IMR-90 (cell line): ENCODE data around the gene FASLG. TPM values are rescaled to one million over a fixed set of nuclear protein-coding genes. Genes with fewer than 3 reads are reported as not detected.

ENCODE experiments used
- ATAC-seq: fragments of 200-7000 bp; cut with Tn5 transposase; 2 replicates; pipeline ENCODE4 v1.9.1; 2020; ENCODE audit warnings: low read depth, mild to moderate bottlenecking, moderate library complexity
- BruUV-seq: library from RNA; stranded (reverse); fragments of 400-500 nt; replicated peaks from 2 replicates; lab custom pipeline; 2021; lab: Mats Ljungman, UMichigan
- CTCF ChIA-PET: fragments of 300-600 bp; formaldehyde crosslinking; extraction: SDS; loops from one replicate; lab custom pipeline; 2021; ENCODE audit warnings: antibody characterized with exemption; lab: Yijun Ruan, JAX
- POLR2A ChIA-PET: fragments of 300-600 bp; sonication (Branson Sonifier 250); formaldehyde crosslinking; loops from one replicate; lab custom pipeline; 2022; ENCODE audit warnings: antibody characterized with exemption; ENCODE audit not compliant: unreplicated experiment; lab: Charles Lee
- DNase-seq: peaks from one replicate; pipeline ENCODE4 v3.0.0; 2013
- H2AFZ ChIP-seq: replicated peaks from 2 replicates; pipeline ENCODE3; 2013; ENCODE audit warnings: low read length, mild to moderate bottlenecking; ENCODE audit not compliant: poor library complexity
- H2AK5ac ChIP-seq: 2 replicates; pipeline ENCODE4 v1.6.1; 2013; ENCODE audit warnings: low read depth, low read length, inconsistent platforms
- H2AK9ac ChIP-seq: replicated peaks from 2 replicates; pipeline ENCODE3; 2013; ENCODE audit warnings: mild to moderate bottlenecking, low read depth, low read length, moderate library complexity; ENCODE audit not compliant: poor library complexity
- H2BK120ac ChIP-seq: 2 replicates; pipeline ENCODE4 v1.6.1; 2013; ENCODE audit warnings: low read depth, low read length, inconsistent platforms
- H2BK15ac ChIP-seq: 3 replicates; pipeline ENCODE4 v1.6.1; 2013; ENCODE audit warnings: low read depth, low read length, inconsistent platforms
- H2BK20ac ChIP-seq: 2 replicates; pipeline ENCODE4 v1.6.1; 2013; ENCODE audit warnings: low read depth, mild to moderate bottlenecking, inconsistent platforms, low read length, moderate library complexity
- H2BK5ac ChIP-seq: 2 replicates; pipeline ENCODE4 v1.6.1; 2013; ENCODE audit warnings: mild to moderate bottlenecking, low read depth, low read length, inconsistent platforms; ENCODE audit not compliant: poor library complexity, severe bottlenecking
- H3K14ac ChIP-seq: replicated peaks from 2 replicates; pipeline ENCODE4 v1.6.1; 2013; ENCODE audit warnings: low read depth, low read length, inconsistent platforms
- H3K18ac ChIP-seq: 2 replicates; pipeline ENCODE4 v1.6.1; 2013; ENCODE audit warnings: low read depth, low read length, control low read depth
- H3K23ac ChIP-seq: 2 replicates; pipeline ENCODE4 v1.6.1; 2013; ENCODE audit warnings: low read depth, low read length, inconsistent platforms
- H3K27ac ChIP-seq: 2 replicates; pipeline ENCODE4 v1.5.1; 2013; ENCODE audit warnings: mild to moderate bottlenecking, control low read depth, low read length; ENCODE audit not compliant: insufficient read depth
- H3K27me3 ChIP-seq: 2 replicates; pipeline ENCODE4 v1.6.1; 2013; ENCODE audit warnings: low read length; ENCODE audit not compliant: control insufficient read depth, insufficient read depth
- H3K36me3 ChIP-seq: 2 replicates; pipeline ENCODE4 v1.6.1; 2013; ENCODE audit warnings: low read length, mixed read lengths; ENCODE audit not compliant: control insufficient read depth, insufficient read depth
- H3K4ac ChIP-seq: 2 replicates; pipeline ENCODE4 v1.6.1; 2013; ENCODE audit warnings: low read depth, low read length, inconsistent platforms
- H3K4me1 ChIP-seq: 2 replicates; pipeline ENCODE4 v1.6.1; 2013; ENCODE audit warnings: low read length, mixed read lengths; ENCODE audit not compliant: control insufficient read depth, insufficient read depth
- H3K4me2 ChIP-seq: 2 replicates; pipeline ENCODE4 v1.6.1; 2013; ENCODE audit warnings: low read depth, mild to moderate bottlenecking, control low read depth, low read length, moderate library complexity
- H3K4me3 ChIP-seq: 2 replicates; pipeline ENCODE4 v1.5.1; 2013; ENCODE audit warnings: low read depth, mild to moderate bottlenecking, control low read depth, low read length, moderate library complexity; ENCODE audit not compliant: insufficient read depth
- H3K56ac ChIP-seq: 2 replicates; pipeline ENCODE4 v1.6.1; 2013; ENCODE audit warnings: low read length, inconsistent platforms; ENCODE audit not compliant: insufficient read depth; ENCODE audit errors: extremely low read depth
- H3K79me1 ChIP-seq, 2 experiments: 2 replicates each; pipeline ENCODE4 v1.6.1; 2013; ENCODE audit warnings: low read length in 2 of 2, inconsistent platforms in 1 of 2, low read depth in 1 of 2
- H3K9ac ChIP-seq: 2 replicates; pipeline ENCODE4 v1.6.1; 2013; ENCODE audit warnings: low read depth, low read length, control low read depth
- H3K9me1 ChIP-seq: 2 replicates; pipeline ENCODE4 v1.6.1; 2013; ENCODE audit warnings: low read length, inconsistent platforms; ENCODE audit not compliant: insufficient read depth
- H3K9me3 ChIP-seq: 2 replicates; pipeline ENCODE4 v1.6.1; 2013; ENCODE audit warnings: low read length; ENCODE audit not compliant: control insufficient read depth, insufficient read depth
- H4K20me1 ChIP-seq: 2 replicates; pipeline ENCODE4 v1.6.1; 2013; ENCODE audit warnings: low read length, inconsistent platforms; ENCODE audit not compliant: insufficient read depth
- H4K5ac ChIP-seq: 2 replicates; pipeline ENCODE4 v1.6.1; 2013; ENCODE audit warnings: mild to moderate bottlenecking, low read depth, low read length, control low read depth
- H4K8ac ChIP-seq, 2 experiments: 2 replicates each; pipeline ENCODE4 v1.6.1; 2013; ENCODE audit warnings: low read depth in 2 of 2, low read length in 2 of 2, control low read depth in 1 of 2, inconsistent platforms in 1 of 2
- H4K91ac ChIP-seq: 2 replicates; pipeline ENCODE4 v1.6.1; 2013; ENCODE audit warnings: low read depth, low read length, inconsistent platforms; ENCODE audit not compliant: insufficient read depth
- CEBPB ChIP-seq: IDR thresholded peaks from 2 replicates; pipeline ENCODE4 v1.6.1; 2012; ENCODE audit warnings: low read depth, low read length, improper control_type of control experiment
- FOS ChIP-seq: fragments of 150-350 bp; IDR thresholded peaks from 2 replicates; pipeline ENCODE4 v1.6.1; 2016; ENCODE audit warnings: low read depth, low read length
- MAZ ChIP-seq: IDR thresholded peaks from 2 replicates; pipeline ENCODE4 v1.6.1; 2012; ENCODE audit warnings: low read depth, mild to moderate bottlenecking, low read length, improper control_type of control experiment, moderate library complexity, borderline replicate concordance
- NFE2L2 ChIP-seq: fragments of 150-350 bp; IDR thresholded peaks from 2 replicates; pipeline ENCODE4 v1.6.1; 2016; ENCODE audit warnings: low read depth, mild to moderate bottlenecking, low read length
- POLR2A ChIP-seq: IDR thresholded peaks from 2 replicates; pipeline ENCODE4 v1.6.1; 2012; ENCODE audit warnings: mild to moderate bottlenecking, low read depth, low read length
- RAD21 ChIP-seq: IDR thresholded peaks from 2 replicates; pipeline ENCODE4 v1.6.1; 2012; ENCODE audit warnings: low read length, improper control_type of control experiment
- RCOR1 ChIP-seq: IDR thresholded peaks from 2 replicates; pipeline ENCODE4 v1.6.1; 2012; ENCODE audit warnings: mild to moderate bottlenecking, low read length, improper control_type of control experiment; ENCODE audit not compliant: insufficient replicate concordance
- RFX5 ChIP-seq: IDR thresholded peaks from 2 replicates; pipeline ENCODE4 v1.8.0; 2012; ENCODE audit warnings: low read depth, mild to moderate bottlenecking, low read length, moderate library complexity
- SMC3 ChIP-seq: fragments of 150-350 bp; IDR thresholded peaks from 2 replicates; pipeline ENCODE4 v1.6.1; 2016; ENCODE audit warnings: low read depth, mild to moderate bottlenecking, antibody characterized with exemption, low read length, moderate library complexity
- WGBS, 2 experiments: methylation state at CpG; one replicate each; pipeline versions ENCODE4 v1.1.5 to v1.1.7; 2013; ENCODE audit warnings: missing lambda C conversion rate in 2 of 2; ENCODE audit not compliant: insufficient read length in 1 of 2; ENCODE audit errors: extremely low coverage in 2 of 2; 5-methylcytosine and 5-hydroxymethylcytosine counted together
- dilution Hi-C: fragments of 300-500 bp; cut with HindIII; formaldehyde crosslinking; loops from one replicate; pipeline ENCODE4 v1.14.3; 2018; ENCODE audit warnings: low sequenced_read_pairs; ENCODE audit not compliant: unreplicated experiment
- in situ Hi-C: fragments of 300-500 bp; cut with MboI; formaldehyde crosslinking; loops from 3 replicates; pipeline ENCODE4 v1.14.3; 2019; ENCODE audit warnings: low sequenced_read_pairs, inconsistent platforms, mixed read lengths
- intact Hi-C: fragments of 100-400 bp; cut with micrococcal nuclease; formaldehyde crosslinking; loops from 2 replicates; pipeline ENCODE4 v1.10.0; 2022
- polyA plus RNA-seq, 3 experiments: library from polyadenylated mRNA; depleted of rRNA; stranded (reverse); fragments of >200 nt; gene quantifications; 2 replicates each; pipeline ENCODE4 v1.2.3, GENCODE V29; 2012; ENCODE audit warnings: low replicate concordance in 1 of 3
- total RNA-seq: library from RNA; depleted of rRNA; stranded (reverse); fragments of >200 nt; gene quantifications from 2 replicates; pipeline ENCODE4 v1.2.3, GENCODE V29; 2012
- TF ChIP-seq, protein P1 (sequence below): conservative IDR thresholded peaks from 2 replicates; pipeline ENCODE4 v1.5.1; 2012; ENCODE audit warnings: mild to moderate bottlenecking, low read depth, low read length, improper control_type of control experiment
- TF ChIP-seq, protein P2 (sequence below): fragments of 150-350 bp; IDR thresholded peaks from 2 replicates; pipeline ENCODE4 v1.6.1; 2017; ENCODE audit warnings: mild to moderate bottlenecking, antibody characterized with exemption, low read length, low read depth
- TF ChIP-seq, protein P3 (sequence below): fragments of 150-350 bp; IDR thresholded peaks from 2 replicates; pipeline ENCODE4 v1.6.1; 2016; ENCODE audit warnings: low read depth, mild to moderate bottlenecking, low read length, moderate library complexity, borderline replicate concordance

FASLG gene
- total and polyA plus RNA-seq, 2 of the 4 experiments (the other 2 are of a cell fraction): 0.14 to 0.18 TPM

DNA sequence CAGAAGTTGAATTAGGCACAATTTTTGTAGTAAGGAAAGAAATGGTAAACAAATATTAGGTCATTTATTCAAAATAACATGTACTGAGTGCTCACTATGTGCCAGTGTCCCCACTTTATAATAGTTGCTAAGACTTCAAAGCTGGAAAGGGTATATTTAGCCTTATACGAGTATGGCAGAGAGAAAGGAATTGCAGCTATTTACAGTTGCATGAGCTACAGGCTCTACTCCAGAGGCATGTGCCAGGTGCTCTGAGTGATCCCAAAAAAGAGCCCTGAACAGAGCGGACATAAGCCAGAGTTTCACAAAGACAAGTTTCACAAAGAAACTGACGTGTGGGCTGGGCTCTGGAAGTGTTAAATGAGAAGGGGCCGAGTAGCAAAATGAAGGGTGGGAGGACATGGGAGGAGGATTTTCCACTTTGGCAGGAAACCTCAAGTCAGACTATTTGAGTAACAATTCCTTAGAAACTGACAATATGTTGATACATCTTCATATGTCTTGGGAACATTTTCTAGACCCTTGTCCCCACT lies 40.9 kb downstream of the FASLG start:
- ChIA-PET POLR2A (no interaction called here), CTCF (no interaction called here)
- no peak overlapping the region for H4K8ac ChIP-seq
- no peak overlapping the region for H3K4me3 ChIP-seq
- no peak overlapping the region for H2BK5ac ChIP-seq
- dilution Hi-C loops: no loop called here
- no TSS peak for BruUV-seq
- no peak overlapping the region for H2AK9ac ChIP-seq
- 60% methylated on average over 3 of the region's 4 CpGs; no CpG with 5 or more reads in 1 of the 2 experiments for WGBS, 2 experiments
- no peak overlapping the region for H3K4ac ChIP-seq
- H3K18ac ChIP-seq: no peak overlapping the region
- no peaks in the 10 kb centered on the region for H3K36me3 ChIP-seq
- ATAC-seq (no peak), DNase-seq (no peak)
- H4K91ac ChIP-seq: no peak overlapping the region
- no peak overlapping the region for H3K9ac ChIP-seq
- no peak overlapping the region for H2BK20ac ChIP-seq
- H3K56ac ChIP-seq: no peak overlapping the region
- H2BK15ac ChIP-seq: no peak overlapping the region
- no peaks in the 10 kb centered on the region for H3K79me1 ChIP-seq
- intact Hi-C loops: no loop called here
- peak overlapping the region; percentile 33 for H2AFZ ChIP-seq
- no peaks in the 10 kb centered on the region; the same call in 1 of the 2 replicates for H3K4me1 ChIP-seq
- H3K14ac ChIP-seq: no peak overlapping the region
- H2BK120ac ChIP-seq: no peak overlapping the region
- in situ Hi-C loops: loop anchor here (25.0 kb wide), 1 partner anchor 687 kb away; no protein-coding TSS in a partner anchor
- H3K27ac ChIP-seq: no peak overlapping the region
- H3K9me3 ChIP-seq: no peaks in the 10 kb centered on the region
- H3K4me2 ChIP-seq: no peak overlapping the region
- no peak overlapping the region for H4K5ac ChIP-seq
- no peaks in the 10 kb centered on the region for H4K20me1 ChIP-seq
- H3K9me1 ChIP-seq: no peaks in the 10 kb centered on the region
- H3K23ac ChIP-seq: no peak overlapping the region
- TF ChIP-seq NFE2L2 (no peak), FOS (no peak), RAD21 (no peak), RFX5 (no peak), MAZ (no peak), CEBPB (no peak), RCOR1 (no peak), SMC3 (no peak), POLR2A (no peak)
- TF ChIP-seq, protein P1, sequence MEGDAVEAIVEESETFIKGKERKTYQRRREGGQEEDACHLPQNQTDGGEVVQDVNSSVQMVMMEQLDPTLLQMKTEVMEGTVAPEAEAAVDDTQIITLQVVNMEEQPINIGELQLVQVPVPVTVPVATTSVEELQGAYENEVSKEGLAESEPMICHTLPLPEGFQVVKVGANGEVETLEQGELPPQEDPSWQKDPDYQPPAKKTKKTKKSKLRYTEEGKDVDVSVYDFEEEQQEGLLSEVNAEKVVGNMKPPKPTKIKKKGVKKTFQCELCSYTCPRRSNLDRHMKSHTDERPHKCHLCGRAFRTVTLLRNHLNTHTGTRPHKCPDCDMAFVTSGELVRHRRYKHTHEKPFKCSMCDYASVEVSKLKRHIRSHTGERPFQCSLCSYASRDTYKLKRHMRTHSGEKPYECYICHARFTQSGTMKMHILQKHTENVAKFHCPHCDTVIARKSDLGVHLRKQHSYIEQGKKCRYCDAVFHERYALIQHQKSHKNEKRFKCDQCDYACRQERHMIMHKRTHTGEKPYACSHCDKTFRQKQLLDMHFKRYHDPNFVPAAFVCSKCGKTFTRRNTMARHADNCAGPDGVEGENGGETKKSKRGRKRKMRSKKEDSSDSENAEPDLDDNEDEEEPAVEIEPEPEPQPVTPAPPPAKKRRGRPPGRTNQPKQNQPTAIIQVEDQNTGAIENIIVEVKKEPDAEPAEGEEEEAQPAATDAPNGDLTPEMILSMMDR: no peak
- TF ChIP-seq, protein P2, sequence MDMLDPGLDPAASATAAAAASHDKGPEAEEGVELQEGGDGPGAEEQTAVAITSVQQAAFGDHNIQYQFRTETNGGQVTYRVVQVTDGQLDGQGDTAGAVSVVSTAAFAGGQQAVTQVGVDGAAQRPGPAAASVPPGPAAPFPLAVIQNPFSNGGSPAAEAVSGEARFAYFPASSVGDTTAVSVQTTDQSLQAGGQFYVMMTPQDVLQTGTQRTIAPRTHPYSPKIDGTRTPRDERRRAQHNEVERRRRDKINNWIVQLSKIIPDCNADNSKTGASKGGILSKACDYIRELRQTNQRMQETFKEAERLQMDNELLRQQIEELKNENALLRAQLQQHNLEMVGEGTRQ: no peak
- TF ChIP-seq, protein P3, sequence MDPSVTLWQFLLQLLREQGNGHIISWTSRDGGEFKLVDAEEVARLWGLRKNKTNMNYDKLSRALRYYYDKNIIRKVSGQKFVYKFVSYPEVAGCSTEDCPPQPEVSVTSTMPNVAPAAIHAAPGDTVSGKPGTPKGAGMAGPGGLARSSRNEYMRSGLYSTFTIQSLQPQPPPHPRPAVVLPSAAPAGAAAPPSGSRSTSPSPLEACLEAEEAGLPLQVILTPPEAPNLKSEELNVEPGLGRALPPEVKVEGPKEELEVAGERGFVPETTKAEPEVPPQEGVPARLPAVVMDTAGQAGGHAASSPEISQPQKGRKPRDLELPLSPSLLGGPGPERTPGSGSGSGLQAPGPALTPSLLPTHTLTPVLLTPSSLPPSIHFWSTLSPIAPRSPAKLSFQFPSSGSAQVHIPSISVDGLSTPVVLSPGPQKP: no peak
- H2AK5ac ChIP-seq: no peak overlapping the region
- H3K27me3 ChIP-seq: no peaks in the 10 kb centered on the region
